Iris pigment epithelial cell (primary cell): ENCODE results near the gene ADAMTS1.
"Not testable (repeated sequence)": the region's sequence is repeated elsewhere in the genome, so short reads cannot be mapped to it uniquely, and the experiment has no call there.

Source experiments
- DNase-seq: peaks from one replicate; pipeline ENCODE4 v3.0.0-alpha.2; 2011; ENCODE audit warnings: low read depth

ADAMTS1 gene

GRCh38 chr21:26845066-26845758 lies at the start of gene ADAMTS1:
Gene ADAMTS1, minus strand, starts transcription at chr21:26845409. Its CDS starts 455 bp downstream, at chr21:26844954.
- DNase-seq, result peak; percentile 79

- no peak for DNase-seq
Observed at GRCh38 chr21:26892151-26892550, 46.9 kb upstream of the ADAMTS1 start.

DNA sequence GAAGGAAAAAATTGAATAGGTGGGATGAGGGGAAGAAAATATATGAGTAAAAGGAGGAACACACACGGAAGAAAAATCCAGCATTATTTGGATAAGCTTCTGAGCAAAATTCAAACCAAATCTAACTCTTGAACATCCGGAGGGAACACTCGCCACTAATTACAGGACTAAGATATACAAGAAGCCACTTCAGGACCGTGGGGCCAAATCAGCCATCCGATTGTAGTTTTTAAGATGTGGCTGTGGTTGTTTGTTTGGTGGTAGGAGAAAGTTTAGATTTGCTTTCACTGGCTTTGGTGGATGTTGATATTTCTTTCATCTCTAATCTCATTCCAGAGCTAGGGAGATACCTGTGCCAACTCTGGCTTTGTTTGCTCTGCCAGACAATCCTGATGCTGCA lies 43.7 kb upstream of the ADAMTS1 start:
- no peak for DNase-seq

GRCh38 chr21:26888256-26888655 lies 43.0 kb upstream of the ADAMTS1 start:
- peak; percentile 3 for DNase-seq

GRCh38 chr21:26887251-26887650 lies 42.0 kb upstream of the ADAMTS1 start:
- DNase-seq, result peak; percentile 26

- DNase-seq, result no peak
Observed at GRCh38 chr21:26884436-26884835, 39.2 kb upstream of the ADAMTS1 start.

DNA sequence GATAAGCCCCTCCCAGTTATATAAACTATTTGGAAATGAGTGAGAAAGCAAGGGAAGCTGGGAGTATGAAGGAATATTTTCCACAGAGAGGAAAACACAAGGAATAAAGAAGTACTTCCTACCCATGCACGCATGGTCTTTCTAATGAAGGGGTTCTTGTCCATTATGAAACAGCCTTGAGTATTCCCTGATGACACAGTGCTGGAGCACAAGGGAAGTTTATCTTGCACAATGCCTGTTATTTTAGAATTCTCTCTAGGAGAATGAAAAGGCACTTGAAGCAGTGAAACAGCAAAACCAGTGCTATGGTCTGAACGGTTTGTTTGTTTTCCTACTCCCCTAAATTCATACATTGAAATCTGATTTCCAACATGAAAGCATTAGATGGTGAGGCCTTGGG lies 38.6 kb upstream of the ADAMTS1 start:
- DNase-seq, result peak; percentile 1

DNA sequence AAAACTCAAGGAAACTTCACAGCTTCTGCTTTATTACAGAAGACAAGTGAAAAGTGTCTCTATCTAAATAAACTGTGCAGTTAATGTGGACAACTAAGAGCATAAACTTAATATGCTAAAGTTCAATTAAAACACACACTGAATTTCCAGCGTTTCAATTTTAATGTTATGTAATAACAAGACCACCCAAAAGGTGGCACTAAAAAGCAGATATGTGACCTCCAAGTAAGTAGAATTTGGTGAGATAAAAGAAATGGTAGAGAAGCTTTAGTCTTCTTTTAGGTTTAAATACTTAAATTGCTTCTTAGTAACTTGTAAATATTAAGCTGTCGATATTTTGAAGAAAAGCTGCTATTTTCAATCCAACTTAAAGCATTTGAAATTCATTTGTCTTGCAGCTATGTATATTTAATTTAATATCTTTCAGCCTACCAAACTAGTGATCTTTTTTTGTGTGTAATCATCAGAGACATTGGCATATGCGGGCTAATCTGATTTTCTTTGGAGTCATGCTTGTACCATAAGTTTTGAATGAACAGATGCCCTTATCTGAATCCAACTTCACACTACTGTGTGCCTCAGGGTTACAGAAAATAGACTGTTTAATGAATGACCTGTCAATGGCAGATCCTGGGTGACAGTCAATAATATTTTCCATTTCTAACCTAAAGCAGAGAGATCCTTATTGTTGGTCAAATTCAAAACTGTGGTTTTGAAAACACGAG lies 36.5 kb upstream of the ADAMTS1 start:
- DNase-seq, result peak; percentile 22

- DNase-seq, result no peak
Observed at GRCh38 chr21:26877018-26877417, 31.8 kb upstream of the ADAMTS1 start.

DNA sequence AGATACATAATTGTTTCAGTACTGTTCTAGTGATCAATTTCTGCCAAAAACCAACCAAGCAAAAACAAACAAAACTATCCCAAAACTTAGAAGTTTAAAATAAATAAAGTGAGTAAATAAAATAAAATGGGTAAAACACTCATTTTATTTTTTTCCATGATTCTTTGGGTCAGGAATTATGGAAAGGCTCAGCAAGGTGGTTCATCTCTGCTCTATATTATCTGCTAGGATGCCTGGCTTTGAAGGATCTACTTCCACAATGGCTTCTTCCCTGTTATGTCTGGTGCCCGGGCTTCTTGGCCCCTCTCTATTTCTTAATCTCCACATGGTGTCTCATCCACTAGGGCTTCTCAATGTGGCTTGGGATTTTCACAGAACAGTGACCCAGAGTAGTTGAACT lies 29.1 kb upstream of the ADAMTS1 start:
- no peak for DNase-seq

GRCh38 chr21:26865857-26866256 lies 20.6 kb upstream of the ADAMTS1 start:
- no peak for DNase-seq

GRCh38 chr21:26856871-26857350 lies 11.7 kb upstream of the ADAMTS1 start:
- not testable (repeated sequence) for DNase-seq

DNA sequence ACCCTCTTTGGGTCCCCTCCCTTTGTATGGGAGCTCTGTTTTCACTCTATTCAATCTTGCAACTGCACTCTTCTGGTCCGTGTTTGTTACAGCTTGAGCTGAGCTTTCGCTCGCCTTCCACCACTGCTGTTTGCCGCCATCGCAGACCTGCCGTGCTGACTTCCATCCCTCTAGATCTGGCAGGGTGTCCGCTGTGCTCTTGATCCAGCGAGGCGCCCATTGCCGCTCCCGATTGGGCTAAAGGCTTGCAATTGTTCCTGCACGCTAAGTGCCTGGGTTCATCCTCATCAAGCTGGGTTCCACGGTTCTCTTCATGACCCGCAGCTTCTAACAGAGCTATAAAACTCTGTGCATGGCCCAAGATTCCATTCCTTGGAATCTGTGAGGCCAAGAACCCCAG lies 9.5 kb upstream of the ADAMTS1 start:
- not testable (repeated sequence) for DNase-seq

- DNase-seq, result no peak
Observed at GRCh38 chr21:26852423-26852822, 7.2 kb upstream of the ADAMTS1 start.

DNA sequence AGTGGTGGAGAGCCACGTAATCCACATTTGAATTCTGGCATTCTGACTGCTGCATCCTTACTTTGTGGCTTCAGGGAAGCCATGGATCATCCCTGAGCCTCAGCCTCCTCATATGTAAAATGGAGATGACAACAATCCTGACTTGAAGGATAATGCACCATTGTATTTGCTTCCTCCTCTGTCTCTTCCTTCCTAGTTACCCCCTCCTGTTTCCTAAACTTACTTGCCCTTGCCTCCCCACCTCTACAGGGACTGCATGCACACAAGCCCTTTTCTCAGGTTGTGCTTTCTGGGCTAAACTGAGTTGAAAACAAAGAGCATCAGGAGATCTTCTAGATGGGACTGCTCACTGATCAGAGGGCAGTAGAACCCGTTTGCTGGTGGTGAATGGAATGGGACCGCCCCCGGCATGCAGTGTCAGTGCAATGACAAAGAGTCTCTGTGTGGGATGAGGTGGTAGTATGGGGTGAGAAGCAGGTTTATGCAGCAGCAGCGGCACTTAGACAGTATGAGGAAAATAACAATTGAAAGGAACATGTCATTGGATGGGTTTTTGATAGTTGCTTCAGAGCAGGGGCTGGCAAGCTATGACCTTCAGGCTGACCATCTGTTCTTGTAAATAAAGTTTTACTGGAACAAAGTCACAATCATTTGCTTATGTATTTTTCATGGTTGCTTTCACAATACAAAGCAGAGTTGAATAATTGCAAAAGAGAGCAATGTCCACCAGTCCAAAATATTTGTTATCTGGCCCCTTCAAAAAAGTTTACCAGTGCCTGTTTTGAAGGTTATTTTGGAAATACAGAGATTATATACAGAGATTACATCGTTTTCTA lies 6.1 kb upstream of the ADAMTS1 start:
- no peak for DNase-seq

- DNase-seq, result peak; percentile 50
Observed at GRCh38 chr21:26850116-26850643, 5.0 kb upstream of the ADAMTS1 start.

DNA sequence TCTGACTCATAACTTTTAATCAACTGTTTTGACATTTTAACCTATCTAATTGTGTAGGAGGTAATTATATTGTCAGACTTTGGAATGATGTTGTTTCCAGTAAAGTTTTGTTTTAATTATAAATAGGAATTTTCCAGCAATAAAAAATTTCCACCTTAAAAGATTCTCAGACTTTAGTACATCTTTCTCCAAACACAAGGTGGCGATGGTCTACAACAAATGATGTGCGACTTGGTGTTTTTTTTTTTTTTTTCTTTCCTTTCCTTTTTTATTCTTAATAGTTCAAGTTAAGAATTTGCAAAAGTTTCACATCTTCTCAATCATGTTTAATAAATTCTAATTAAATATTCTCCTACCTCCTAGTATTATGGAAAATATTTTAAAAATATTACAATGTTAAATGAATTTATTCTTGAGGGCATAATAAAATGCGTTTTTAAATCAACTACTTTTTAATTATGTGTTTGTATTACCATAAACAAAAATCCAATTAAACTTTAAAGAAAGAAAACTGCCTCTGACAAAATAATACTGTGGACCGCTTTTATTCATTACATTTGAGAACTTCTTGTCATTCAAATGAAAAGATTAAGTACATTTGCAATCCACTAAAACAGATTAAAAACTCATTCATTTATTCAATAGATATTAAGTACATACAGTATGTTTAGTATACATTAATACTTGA lies 4.4 kb upstream of the ADAMTS1 start:
- peak; percentile 61 for DNase-seq

- DNase-seq, result no peak
Observed at GRCh38 chr21:26847921-26848320, 2.7 kb upstream of the ADAMTS1 start.

GRCh38 chr21:26847002-26847401 lies 1.8 kb upstream of the ADAMTS1 start:
- no peak for DNase-seq

DNA sequence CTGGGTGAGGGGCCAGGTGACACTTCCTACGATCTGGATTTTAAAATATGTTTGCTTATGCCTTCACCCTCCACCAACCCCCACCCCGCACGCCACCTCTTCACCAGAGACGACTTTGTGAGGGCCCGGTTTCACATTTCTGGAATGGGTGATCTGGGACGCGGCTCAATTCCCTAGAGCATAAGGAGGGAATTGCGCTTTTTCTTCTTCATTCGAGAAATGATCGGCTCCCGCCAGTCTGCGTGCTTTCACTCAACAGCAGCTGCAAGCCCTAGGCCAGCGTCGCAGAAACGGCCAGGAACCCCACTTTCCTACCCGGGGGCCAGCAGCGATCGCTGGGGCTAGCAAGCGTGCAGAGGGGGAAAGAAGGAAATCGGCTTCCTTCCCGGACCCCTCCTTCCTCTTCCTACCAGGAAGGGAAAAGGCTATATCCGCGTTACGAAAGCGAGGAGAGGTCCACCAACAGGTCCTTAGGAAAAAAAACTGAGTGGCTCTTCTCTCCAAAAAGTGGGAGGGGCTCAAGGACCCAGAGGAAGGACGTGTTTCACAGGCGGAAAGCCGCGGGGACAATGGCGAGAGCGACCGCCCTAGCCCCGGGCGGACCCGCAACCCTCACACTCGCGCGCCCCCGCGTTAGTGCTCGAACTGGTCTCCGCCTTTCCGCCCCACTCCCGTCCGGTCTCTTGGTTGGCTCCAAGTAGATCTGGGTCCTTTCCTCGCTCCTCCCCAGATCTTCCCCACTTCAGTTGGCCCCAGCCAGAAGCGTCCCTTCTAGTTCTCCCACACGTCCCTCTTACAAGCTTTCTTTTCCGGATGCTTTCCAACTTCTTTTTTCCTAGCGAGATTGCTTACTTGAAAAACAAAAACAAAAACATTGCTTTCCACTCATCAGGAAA lies 1.1 kb upstream of the ADAMTS1 start:
- DNase-seq, result peak; percentile 77

DNA sequence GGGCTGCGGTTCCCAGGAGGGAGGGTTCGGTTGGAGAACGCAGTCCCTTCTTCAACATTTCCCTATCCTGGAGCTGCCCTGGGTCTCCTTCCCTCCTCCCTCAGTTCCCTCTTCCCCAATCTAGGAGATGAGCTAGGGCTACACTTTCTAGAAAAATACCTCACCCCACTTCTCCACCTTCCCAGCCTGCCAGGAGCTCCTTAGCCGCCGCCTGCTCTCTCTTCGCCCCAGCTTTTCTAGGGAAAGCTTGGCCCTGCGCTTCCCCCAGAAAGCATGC lies 488 bp upstream of the ADAMTS1 start:
- DNase-seq, result no peak
